ENCODE data around the gene HES3.
A peak's percentile ranks its signal among the peaks of the same experiment; 100 is the strongest.
"Not testable (repeated sequence)": the region's sequence is repeated elsewhere in the genome, so short reads cannot be mapped to it uniquely, and the experiment has no call there.

The HES3 gene

DNA sequence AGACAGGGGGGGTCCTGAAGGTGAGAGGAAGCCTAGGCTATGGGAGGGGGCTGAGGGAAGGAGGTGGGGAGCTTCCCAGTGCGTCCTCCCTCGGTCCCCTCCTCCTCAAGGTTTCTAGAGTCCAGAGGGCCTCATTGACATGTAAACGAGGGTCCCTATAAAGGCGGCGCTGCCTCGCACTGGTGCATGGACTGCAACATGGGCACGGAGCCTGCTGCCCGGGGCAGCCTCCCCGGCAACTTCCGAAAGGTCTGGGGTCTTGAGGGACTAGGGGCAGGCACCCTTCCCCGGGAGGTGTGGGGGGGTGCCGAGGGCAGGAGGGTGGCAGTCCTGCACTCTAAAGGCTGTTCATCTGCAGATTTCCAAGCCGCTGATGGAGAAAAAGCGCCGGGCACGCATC, at the start of gene HES3:
HES3 (plus strand) TSS at position 187 of the 400 bp plus-strand sequence; CDS start at position 374, 187 bp downstream.
- DNase-seq, result no peak

GRCh38 chr1:6197746-6198427, 46.1 kb upstream of the HES3 start:
- no peak for DNase-seq

DNA sequence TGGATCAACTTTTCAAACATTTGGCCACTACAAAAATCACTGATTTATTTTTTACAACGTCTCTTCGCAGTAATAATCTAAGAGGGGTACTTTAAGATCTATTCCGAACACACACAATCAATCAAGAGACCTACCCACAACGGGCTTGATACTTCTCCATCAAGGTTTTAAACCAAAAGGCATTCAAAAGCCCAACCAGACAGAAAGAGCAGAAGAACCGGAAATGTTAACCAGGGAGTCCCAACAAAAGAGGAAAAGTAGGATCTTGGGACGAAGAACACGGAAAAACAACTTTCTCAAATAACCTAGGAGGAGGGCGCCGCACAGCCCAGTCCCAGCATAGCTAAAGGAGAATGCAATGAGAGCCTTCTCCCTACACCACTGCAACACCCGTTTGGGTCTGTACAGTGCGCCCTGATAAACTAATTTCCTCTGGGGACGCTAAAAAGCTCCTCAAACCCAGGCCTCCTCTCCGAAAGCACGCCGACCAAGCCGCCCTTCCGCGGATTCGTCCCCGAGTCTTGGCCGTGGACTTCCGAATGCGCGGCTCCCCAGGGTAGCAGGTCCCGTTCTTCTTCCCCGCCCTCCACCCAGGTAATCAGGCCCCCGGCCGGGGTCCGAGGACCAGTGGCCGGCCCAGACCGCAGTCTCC, 45.2 kb upstream of the HES3 start:
- DNase-seq, result no peak

GRCh38 chr1:6199298-6200187, 44.4 kb upstream of the HES3 start, which contains the start of gene RPL22:
Gene RPL22, minus strand, starts transcription at chr1:6199595. Its CDS starts 22 bp downstream, at chr1:6199573.
- peak; percentile 98 for DNase-seq

DNA sequence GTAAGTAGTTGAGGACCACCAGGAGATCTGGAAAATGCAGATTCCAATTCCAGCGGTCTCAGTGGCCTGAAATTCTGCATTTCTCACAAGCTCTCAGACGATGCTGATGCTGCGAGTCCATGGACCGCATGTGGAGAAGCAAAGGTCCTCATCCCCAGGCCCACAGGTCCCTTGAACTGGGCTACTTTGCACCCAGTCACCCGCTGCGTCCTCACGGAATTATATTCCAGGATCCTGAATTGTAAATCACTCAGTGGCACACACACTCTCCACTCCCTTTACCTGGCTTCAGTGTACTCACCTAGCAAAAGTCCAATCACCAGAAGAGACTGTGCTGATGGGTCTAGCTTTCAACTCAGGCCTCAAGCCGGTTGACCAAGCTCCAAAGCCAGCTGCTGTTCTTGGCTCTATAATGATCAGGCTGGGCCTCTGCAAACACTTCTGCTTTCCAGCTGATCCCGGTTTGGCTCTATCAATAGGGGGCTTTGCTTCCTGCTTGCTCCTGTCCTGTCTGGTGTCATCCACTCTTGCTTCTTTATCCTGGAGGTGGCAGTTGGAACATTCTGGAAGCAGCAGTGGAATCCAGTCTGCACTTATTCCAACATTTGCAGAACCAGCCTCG, 43.7 kb upstream of the HES3 start:
- no peak for DNase-seq

DNA sequence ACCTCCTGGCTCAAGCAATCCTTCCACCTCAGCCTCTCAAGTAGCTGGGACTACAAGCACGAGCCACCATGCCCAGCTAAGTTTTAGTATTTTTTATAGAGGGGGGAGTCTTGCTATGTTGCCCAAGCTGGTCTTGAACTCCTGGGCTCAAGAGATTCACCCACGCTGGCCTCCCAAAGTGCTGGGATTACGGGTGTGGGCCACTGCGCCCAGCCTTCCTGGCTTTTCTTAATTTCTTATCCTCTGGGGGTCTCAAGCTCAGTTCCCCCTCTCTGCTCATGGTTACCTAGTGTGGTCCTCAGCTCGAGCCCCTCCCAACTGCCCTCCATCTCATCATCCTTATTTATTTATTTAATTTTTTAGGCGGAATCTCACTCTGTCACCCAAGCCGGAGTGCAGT, 41.7 kb upstream of the HES3 start:
- DNase-seq, result no peak

DNA sequence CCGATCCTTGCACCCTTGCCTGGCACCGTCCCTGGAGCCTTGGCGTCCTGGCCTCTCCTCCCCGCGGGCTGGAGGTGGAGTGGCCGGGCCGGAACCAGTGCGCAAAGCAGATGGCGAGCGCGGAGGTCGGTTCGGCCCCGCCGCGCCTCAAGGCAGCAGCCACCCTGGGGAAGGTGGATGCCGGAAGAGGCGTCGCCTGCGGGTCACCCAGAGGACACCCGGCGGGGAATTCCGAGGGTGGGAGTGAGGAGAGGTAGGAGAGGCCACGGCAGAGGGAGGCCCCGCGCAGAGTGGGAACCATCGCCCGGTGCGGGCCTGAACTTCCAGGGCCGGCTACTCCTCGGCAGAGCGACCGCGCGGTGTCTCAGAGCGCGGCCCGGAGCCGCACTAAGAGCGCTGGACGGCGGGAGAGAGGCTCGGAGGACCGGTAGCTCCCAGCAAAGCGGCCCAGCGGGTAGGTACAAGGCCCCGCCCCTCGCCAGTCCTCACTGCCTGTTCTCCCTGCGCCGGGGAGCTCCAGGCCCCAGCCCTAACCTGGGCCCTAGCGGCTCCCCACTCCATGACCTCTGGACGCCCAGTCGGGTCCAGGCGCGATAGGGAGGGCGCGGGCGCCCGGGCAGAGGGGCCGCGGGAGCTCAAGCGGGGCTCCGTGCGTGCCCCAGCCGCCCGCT, 38.0 kb upstream of the HES3 start, which contains the start of gene RNF207:
RNF207 (plus strand) TSS at position 271 of the 671 bp plus-strand sequence. CDS start 417 bp downstream, outside the sequence.
- DNase-seq, result peak; percentile 80

- DNase-seq, result no peak
Observed at GRCh38 chr1:6206520-6206855, 37.5 kb upstream of the HES3 start.

DNA sequence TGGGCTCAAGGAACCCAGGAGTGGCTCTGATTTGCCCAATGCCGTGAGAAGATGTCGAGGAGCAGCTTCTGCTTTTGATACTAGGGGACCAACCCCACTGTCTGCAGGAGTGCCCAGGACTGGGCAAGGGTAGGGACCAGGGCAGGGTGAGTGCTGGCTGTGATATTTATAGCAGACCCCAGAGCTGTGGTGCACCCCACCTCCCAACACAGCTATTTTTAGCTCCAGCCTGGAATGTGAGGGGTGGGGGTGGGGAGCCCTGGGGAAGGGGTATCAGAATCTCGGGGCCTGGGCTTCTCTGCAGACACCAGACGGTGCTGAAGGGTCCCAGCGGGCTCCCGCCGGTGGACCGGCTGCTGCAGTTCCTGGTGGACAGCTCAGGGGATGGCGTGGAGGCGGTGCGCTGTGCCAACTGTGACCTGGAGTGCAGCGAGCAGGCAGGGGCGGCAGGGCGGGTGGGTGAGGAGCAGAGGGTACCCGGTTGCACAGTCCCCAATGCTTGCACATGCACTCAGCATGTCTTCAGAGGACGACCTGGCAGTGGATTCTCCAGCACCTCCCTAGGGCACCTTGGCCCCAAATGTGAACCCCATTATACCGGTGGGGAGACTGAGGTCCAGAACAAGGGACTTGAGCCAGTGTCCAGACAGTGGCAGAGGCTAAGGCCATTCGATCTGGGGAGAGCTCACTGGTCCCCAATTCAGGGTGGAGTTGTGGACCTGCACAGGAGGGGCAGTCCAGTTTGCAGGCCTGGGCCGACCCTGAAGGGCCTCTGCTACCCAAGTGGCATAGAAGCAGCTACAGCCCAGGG, 36.7 kb upstream of the HES3 start:
- DNase-seq, result no peak

DNA sequence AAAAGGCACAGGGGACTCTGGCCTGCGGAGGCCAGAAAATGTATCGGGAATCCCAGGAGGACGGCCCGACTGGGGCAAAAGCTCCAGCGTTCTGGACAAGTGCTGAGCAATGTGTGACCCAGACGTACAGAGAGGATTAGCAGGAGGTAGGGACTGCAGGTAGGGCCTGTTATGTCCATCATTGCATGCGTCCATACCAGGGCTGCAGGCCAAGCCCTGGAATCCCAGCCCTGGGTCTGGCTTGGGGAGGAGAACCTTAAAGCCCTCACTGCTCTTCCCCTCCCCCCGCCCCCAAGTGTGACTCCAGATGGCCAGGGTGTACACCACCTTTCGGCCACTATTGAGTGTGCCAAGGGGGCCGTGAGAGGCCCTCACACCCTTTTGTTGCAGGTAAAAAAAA, 36.1 kb upstream of the HES3 start:
- no peak for DNase-seq

GRCh38 chr1:6208723-6209660, 35.0 kb upstream of the HES3 start:
- DNase-seq, result peak; percentile 60

DNA sequence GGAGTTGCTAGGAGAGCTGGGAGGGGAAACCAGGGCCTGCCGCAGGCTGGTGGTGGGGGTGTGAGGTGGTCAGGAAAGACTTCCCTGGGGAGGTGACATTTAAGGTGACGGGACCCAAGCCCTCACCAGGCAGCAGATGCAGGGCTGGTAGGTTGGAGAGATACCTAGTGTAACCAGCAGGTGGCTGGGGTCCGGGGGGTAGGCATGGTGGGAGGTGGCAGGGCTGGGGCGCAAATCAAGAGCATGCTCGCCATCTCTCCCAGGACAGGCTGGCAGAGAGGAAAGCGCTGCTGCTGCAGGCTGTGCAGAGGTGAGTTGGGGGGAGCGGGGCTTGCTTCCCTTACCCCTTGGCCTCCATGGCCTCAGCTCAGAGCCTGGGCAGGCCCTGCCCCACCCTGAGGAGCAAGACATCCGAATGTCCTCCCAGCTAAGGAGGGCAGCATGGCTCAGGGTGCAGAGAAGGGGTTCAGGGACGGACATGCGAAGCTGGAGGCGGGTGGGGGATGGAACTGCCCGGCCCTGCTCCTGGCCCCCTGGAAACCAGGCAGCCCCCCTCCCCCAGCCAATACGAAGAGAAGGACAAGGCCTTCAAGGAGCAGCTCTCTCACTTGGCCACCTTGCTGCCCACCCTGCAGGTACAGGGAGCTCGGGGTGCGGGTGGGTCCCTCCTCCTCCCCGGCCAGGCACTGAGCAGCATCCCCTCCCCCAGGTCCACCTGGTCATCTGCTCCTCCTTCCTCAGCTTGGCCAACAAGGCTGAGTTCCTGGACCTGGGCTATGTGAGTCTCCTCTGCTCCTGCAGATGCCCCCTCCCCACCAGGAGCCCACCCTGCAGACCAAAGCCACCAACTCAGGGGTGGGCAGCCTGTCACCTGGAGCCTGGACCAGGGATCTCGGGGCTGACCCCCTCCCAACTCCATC, 34.1 kb upstream of the HES3 start:
- DNase-seq, result no peak

GRCh38 chr1:6210591-6211355, 33.2 kb upstream of the HES3 start:
- DNase-seq, result no peak

DNA sequence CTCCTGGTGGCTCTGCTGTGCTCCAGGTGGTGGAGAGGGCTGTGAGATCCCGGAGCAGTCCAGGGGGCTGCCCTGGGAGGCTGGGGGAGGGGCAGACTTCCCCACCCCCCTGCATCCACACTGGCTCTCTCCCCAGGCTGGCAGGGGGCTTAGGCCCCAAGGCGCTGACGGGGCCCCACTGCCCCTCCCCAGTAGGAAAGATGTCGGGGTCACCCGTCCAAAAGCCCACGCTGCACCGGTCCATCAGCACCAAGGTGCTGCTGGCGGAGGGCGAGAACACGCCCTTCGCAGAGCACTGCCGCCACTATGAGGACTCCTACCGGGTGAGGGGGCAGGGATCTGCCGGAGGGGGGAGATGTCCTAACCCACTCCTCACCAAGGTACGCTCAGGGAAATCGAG, 32.2 kb upstream of the HES3 start:
- no peak for DNase-seq

DNA sequence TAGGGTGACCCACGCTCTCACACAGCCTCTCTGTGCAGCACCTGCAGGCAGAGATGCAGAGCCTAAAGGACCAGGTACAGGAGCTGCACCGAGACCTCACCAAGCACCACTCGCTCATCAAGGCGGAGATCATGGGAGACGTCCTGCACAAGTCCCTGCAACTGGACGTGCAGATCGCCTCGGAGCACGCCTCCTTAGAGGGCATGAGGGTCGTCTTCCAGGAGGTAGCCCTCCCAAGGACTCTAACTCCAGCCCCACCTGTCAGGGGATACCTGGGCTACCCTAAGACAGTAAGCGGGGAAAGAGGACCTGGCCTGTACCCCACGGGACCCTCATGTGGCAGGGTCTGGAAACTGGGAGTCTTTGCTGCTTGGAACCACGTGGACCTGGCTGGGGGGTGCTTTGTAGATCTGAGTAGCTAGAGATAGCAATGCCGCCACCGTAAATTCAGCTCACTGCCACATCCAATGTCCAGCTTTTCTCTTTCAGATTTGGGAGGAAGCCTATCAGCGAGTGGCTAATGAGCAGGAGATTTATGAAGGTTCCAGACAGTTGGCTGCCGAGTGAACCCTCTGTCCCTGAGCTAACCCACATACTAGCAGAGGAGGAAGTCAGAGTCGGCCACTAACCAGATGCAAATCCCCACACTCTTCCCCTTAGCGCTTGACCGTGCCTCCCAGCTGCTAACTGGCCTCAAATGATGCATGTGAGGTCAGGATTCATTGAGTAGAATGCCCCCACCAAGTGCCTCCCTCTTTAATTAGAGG, 31.6 kb upstream of the HES3 start:
- no peak for DNase-seq

GRCh38 chr1:6218375-6219164, 25.4 kb upstream of the HES3 start:
- no peak for DNase-seq

GRCh38 chr1:6219641-6220040, 24.3 kb upstream of the HES3 start:
- DNase-seq, result not testable (repeated sequence)

All from right hindlimb (tissue), 1 donor.